Uterus (tissue), 2 donors: Measurements from ENCODE around the gene OPN1LW.

Source experiments
- CTCF ChIP-seq, 4 experiments: fragments of 200-600 bp in 2 of 4; fragments of 450-650 bp in 2 of 4; sonication (generic) in 2 of 4; IDR thresholded peaks; one replicate each; pipeline ENCODE4 v1.5.1; 2016 to 2019; ENCODE audit warnings: antibody characterized with exemption in 4 of 4, mild to moderate bottlenecking in 2 of 4, moderate library complexity in 1 of 4
- POLR2A ChIP-seq, 2 donors: fragments of 450-650 bp; IDR thresholded peaks; one replicate each; pipeline ENCODE4 v1.6.1; 2016; ENCODE audit warnings: antibody characterized with exemption in 2 of 2, mild to moderate bottlenecking in 1 of 2, moderate library complexity in 1 of 2

GRCh38 chrX:154115071-154115470 lies 29.0 kb upstream of the OPN1LW start:
- TF ChIP-seq CTCF (IDR thresholded peaks at IDR 0.05) = no peak
- no peak for TF ChIP-seq POLR2A (IDR thresholded peaks at IDR 0.05)
